SK-N-SH (cell line): ENCODE data around the gene APOO. TPM values are rescaled to one million over a fixed set of nuclear protein-coding genes. Genes with fewer than 3 reads are reported as not detected.

Experiments used
- CTCF ChIA-PET: fragments of 300-600, 350-600 bp; formaldehyde crosslinking; extraction: SDS; loops from one replicate; lab custom pipeline; 2021; lab: Yijun Ruan, JAX
- POLR2A ChIA-PET: fragments of 350-600 bp; sonication (Branson Sonifier 250); formaldehyde crosslinking; extraction: SDS; loops from one replicate; lab custom pipeline; 2020; ENCODE audit warnings: antibody characterized with exemption, inconsistent platforms; lab: Yijun Ruan, JAX
- DNase-seq: peaks from one replicate; pipeline ENCODE4 v3.0.0; 2012
- H2AFZ ChIP-seq: fragments of 200-600 bp; sonication (generic); 2 replicates; pipeline ENCODE4 v1.8.1; 2016; ENCODE audit warnings: antibody characterized with exemption, mild to moderate bottlenecking, low read depth
- H3F3A ChIP-seq: fragments of 200-600 bp; sonication (generic); replicated peaks from 2 replicates; pipeline ENCODE3; 2016; ENCODE audit warnings: antibody characterized with exemption, mild to moderate bottlenecking; ENCODE audit not compliant: insufficient read depth
- H3K27ac ChIP-seq, 2 experiments: fragments of 200-500 bp in 1 of 2; fragments of 200-600 bp in 1 of 2; sonication (Bioruptor generic) in 1 of 2; sonication (generic), shearing (Covaris generic) in 1 of 2; 2 replicates each; pipeline versions ENCODE4 v1.5.1 to v1.6.1; 2014 to 2016; ENCODE audit warnings: low read depth in 2 of 2, inconsistent platforms in 1 of 2, low read length in 1 of 2, mild to moderate bottlenecking in 1 of 2, mixed read lengths in 1 of 2
- H3K27me3 ChIP-seq: fragments of 200-600 bp; sonication (generic), shearing (Covaris generic); 2 replicates; pipeline ENCODE4 v1.6.1; 2016; ENCODE audit warnings: mixed run types; ENCODE audit not compliant: insufficient read depth
- H3K36me3 ChIP-seq, 2 experiments: fragments of 200-500 bp in 1 of 2; fragments of 200-600 bp in 1 of 2; sonication (Bioruptor generic) in 1 of 2; sonication (generic) in 1 of 2; replicated peaks in 1 of 2; 2 replicates each; pipeline versions ENCODE3 to v1.5.1; 2014 to 2016; ENCODE audit warnings: low read length in 1 of 2, mild to moderate bottlenecking in 1 of 2; ENCODE audit not compliant: insufficient read depth in 2 of 2, control insufficient read depth in 1 of 2
- H3K4me1 ChIP-seq, 2 experiments: fragments of 200-500 bp in 1 of 2; fragments of 200-600 bp in 1 of 2; sonication (Bioruptor generic) in 1 of 2; sonication (generic), shearing (Covaris generic) in 1 of 2; 2 replicates each; pipeline versions ENCODE4 v1.5.1 to v1.6.1; 2014 to 2016; ENCODE audit warnings: low read depth in 1 of 2, low read length in 1 of 2, mixed run types in 1 of 2; ENCODE audit not compliant: insufficient read depth in 2 of 2, control insufficient read depth in 1 of 2
- H3K4me2 ChIP-seq: fragments of 200-600 bp; sonication (generic), shearing (Covaris generic); 2 replicates; pipeline ENCODE4 v1.6.1; 2017; ENCODE audit warnings: mixed run types
- H3K4me3 ChIP-seq, 2 experiments: fragments of 200-500 bp in 1 of 2; fragments of 200-600 bp in 1 of 2; sonication (Bioruptor generic) in 1 of 2; sonication (generic), shearing (Covaris generic) in 1 of 2; 2 replicates each; pipeline versions ENCODE4 v1.5.1 to v1.8.1; 2014 to 2016; ENCODE audit warnings: low read depth in 2 of 2, inconsistent platforms in 1 of 2, low read length in 1 of 2, mild to moderate bottlenecking in 1 of 2, mixed read lengths in 1 of 2, moderate library complexity in 1 of 2
- H3K79me2 ChIP-seq: fragments of 200-600 bp; sonication (generic); 2 replicates; pipeline ENCODE4 v1.8.1; 2017; ENCODE audit warnings: mild to moderate bottlenecking; ENCODE audit not compliant: insufficient read depth
- H3K9ac ChIP-seq: fragments of 200-600 bp; sonication (generic); 2 replicates; pipeline ENCODE4 v1.6.1; 2017; ENCODE audit warnings: mixed run types
- H3K9me2 ChIP-seq: fragments of 200-600 bp; sonication (generic); 2 replicates; pipeline ENCODE4 v1.6.1; 2017; ENCODE audit warnings: mixed run types
- H3K9me3 ChIP-seq: fragments of 200-600 bp; sonication (generic); 2 replicates; pipeline ENCODE4 v1.6.1; 2017; ENCODE audit warnings: mixed run types, mild to moderate bottlenecking, moderate library complexity
- H4K20me1 ChIP-seq: fragments of 200-600 bp; sonication (generic); 2 replicates; pipeline ENCODE4 v1.6.1; 2017; ENCODE audit warnings: mild to moderate bottlenecking, mixed run types; ENCODE audit not compliant: insufficient read depth
- CHD2 ChIP-seq: fragments of 150-350 bp; IDR thresholded peaks from 2 replicates; pipeline ENCODE4 v1.6.1; 2018; ENCODE audit warnings: low read length; ENCODE audit not compliant: partially characterized antibody
- EP300 ChIP-seq, 2 experiments: IDR thresholded peaks; 2 replicates each; pipeline versions ENCODE4 v1.4.0 to v1.6.1; 2012; ENCODE audit warnings: borderline replicate concordance in 1 of 2, low read depth in 1 of 2, low read length in 1 of 2
- FOSL2 ChIP-seq: IDR thresholded peaks from 2 replicates; pipeline ENCODE4 v1.4.0; 2012; ENCODE audit warnings: low read depth, mild to moderate bottlenecking, moderate library complexity, borderline replicate concordance
- FOXM1 ChIP-seq: IDR thresholded peaks from 2 replicates; pipeline ENCODE4 v1.4.0; 2012; ENCODE audit warnings: low read depth, mild to moderate bottlenecking
- GABPA ChIP-seq: IDR thresholded peaks from 2 replicates; pipeline ENCODE4 v1.4.0; 2012; ENCODE audit warnings: low read depth, mild to moderate bottlenecking
- GATA2 ChIP-seq: sonication (generic); formaldehyde crosslinking; IDR thresholded peaks from 2 replicates; pipeline ENCODE4 v1.5.0; 2020; ENCODE audit warnings: mild to moderate bottlenecking, missing genetic modification reagents
- JUND ChIP-seq: IDR thresholded peaks from 2 replicates; pipeline ENCODE4 v1.4.0; 2012
- MEF2A ChIP-seq: IDR thresholded peaks from 2 replicates; pipeline ENCODE4 v1.4.0; 2012; ENCODE audit warnings: low read depth, borderline replicate concordance
- NFIC ChIP-seq: IDR thresholded peaks from 2 replicates; pipeline ENCODE4 v1.4.0; 2012; ENCODE audit warnings: borderline replicate concordance
- POLR2AphosphoS5 ChIP-seq: IDR thresholded peaks from 2 replicates; pipeline ENCODE4 v1.6.1; 2012; ENCODE audit warnings: low read depth, low read length
- RAD21 ChIP-seq: IDR thresholded peaks from 2 replicates; pipeline ENCODE4 v1.6.1; 2012; ENCODE audit warnings: mild to moderate bottlenecking, low read length
- RCOR1 ChIP-seq: fragments of 150-350 bp; IDR thresholded peaks from 2 replicates; pipeline ENCODE4 v1.6.1; 2017; ENCODE audit warnings: antibody characterized with exemption, low read length
- REST ChIP-seq: IDR thresholded peaks from 2 replicates; pipeline ENCODE4 v1.6.1; 2012; ENCODE audit warnings: mild to moderate bottlenecking, low read depth, low read length, moderate library complexity
- RXRA ChIP-seq: IDR thresholded peaks from 2 replicates; pipeline ENCODE4 v1.4.0; 2012; ENCODE audit warnings: low read depth, mild to moderate bottlenecking, borderline replicate concordance
- SIN3A ChIP-seq: IDR thresholded peaks from 2 replicates; pipeline ENCODE4 v1.6.1; 2012; ENCODE audit warnings: low read depth, mild to moderate bottlenecking, low read length, moderate library complexity, borderline replicate concordance
- TAF1 ChIP-seq: IDR thresholded peaks from 2 replicates; pipeline ENCODE4 v1.6.1; 2012; ENCODE audit warnings: low read depth, mild to moderate bottlenecking, low read length, moderate library complexity, borderline replicate concordance
- TCF12 ChIP-seq: IDR thresholded peaks from 2 replicates; pipeline ENCODE4 v1.4.0; 2012
- USF2 ChIP-seq: fragments of 150-350 bp; IDR thresholded peaks from 2 replicates; pipeline ENCODE4 v1.6.1; 2017; ENCODE audit warnings: antibody characterized with exemption, low read length, low read depth, borderline replicate concordance
- ZBTB33 ChIP-seq: IDR thresholded peaks from 2 replicates; pipeline ENCODE4 v1.4.0; 2012; ENCODE audit warnings: low read depth, borderline replicate concordance
- WGBS: methylation state at CpG from one replicate; pipeline ENCODE4 v1.1.6; 2017; ENCODE audit warnings: low lambda C conversion rate; 5-methylcytosine and 5-hydroxymethylcytosine counted together
- polyA plus RNA-seq, 3 experiments: library from polyadenylated mRNA; depleted of rRNA; stranded (reverse); fragments of >200 nt; gene quantifications; 2 replicates each; pipeline ENCODE4 v1.2.3, GENCODE V29; 2012
- TF ChIP-seq, protein P1 (sequence below): fragments of 150-350 bp; IDR thresholded peaks from 2 replicates; pipeline ENCODE4 v1.6.1; 2016; ENCODE audit warnings: mild to moderate bottlenecking, low read depth, low read length

APOO gene
- polyA plus RNA-seq, 1 of the 3 experiments (the other 2 are of a cell fraction) = 22.0 TPM

GRCh38 chrX:23832721-23833120, 75.0 kb downstream of the APOO start:
- H4K20me1 ChIP-seq = no peaks in the 10 kb centered on the region

More at GRCh38 chrX:23832721-23833120, 75.0 kb downstream of the APOO start:
- Histone ChIP-seq H3F3A (no peaks in the 10 kb centered on the region), H3K36me3 (no peaks in the 10 kb centered on the region), H3K27me3 (no peaks in the 10 kb centered on the region), H3K9me2 (no peaks in the 10 kb centered on the region), H3K79me2 (no peaks in the 10 kb centered on the region), H3K4me2 (no peak overlapping the region), H3K4me3 (no peak overlapping the region), H2AFZ (no peak overlapping the region), H3K9me3 (no peaks in the 10 kb centered on the region), H3K27ac (no peak overlapping the region), H3K9ac (no peak overlapping the region), H3K4me1 (no peaks in the 10 kb centered on the region)
- TF ChIP-seq RXRA = no peak
- no peak for TF ChIP-seq TAF1
- no peak for TF ChIP-seq TCF12
- no peak for TF ChIP-seq REST
- TF ChIP-seq GABPA = no peak
- no peak for TF ChIP-seq SIN3A
- TF ChIP-seq RAD21 = no peak
- no peak for TF ChIP-seq GATA2 (CRISPR knock-in tag)
- no peak for TF ChIP-seq POLR2AphosphoS5
- TF ChIP-seq EP300 (IDR thresholded peaks at IDR 0.05; ENCODE audit: borderline replicate concordance in 1 of 2, low read depth in 1 of 2, low read length in 1 of 2) = no peak
- no peak for TF ChIP-seq ZBTB33
- no peak for TF ChIP-seq CHD2
- no peak for TF ChIP-seq USF2
- no peak for TF ChIP-seq RCOR1
- TF ChIP-seq JUND = no peak
- TF ChIP-seq FOXM1 = no peak
- no peak for TF ChIP-seq NFIC
- TF ChIP-seq FOSL2 = no peak
- no peak for TF ChIP-seq MEF2A
- TF ChIP-seq, protein P1, sequence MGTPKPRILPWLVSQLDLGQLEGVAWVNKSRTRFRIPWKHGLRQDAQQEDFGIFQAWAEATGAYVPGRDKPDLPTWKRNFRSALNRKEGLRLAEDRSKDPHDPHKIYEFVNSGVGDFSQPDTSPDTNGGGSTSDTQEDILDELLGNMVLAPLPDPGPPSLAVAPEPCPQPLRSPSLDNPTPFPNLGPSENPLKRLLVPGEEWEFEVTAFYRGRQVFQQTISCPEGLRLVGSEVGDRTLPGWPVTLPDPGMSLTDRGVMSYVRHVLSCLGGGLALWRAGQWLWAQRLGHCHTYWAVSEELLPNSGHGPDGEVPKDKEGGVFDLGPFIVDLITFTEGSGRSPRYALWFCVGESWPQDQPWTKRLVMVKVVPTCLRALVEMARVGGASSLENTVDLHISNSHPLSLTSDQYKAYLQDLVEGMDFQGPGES = no peak
- DNase-seq = no peak
- 54% methylated on average over 1 of the region's 1 CpG for WGBS
- CTCF ChIA-PET = no interaction called here
- POLR2A ChIA-PET = no interaction called here
